GM21367 (cell line): ENCODE measurements around the gene NCKAP5.
"Not testable (repeated sequence)": the region's sequence is repeated elsewhere in the genome, so short reads cannot be mapped to it uniquely, and the experiment has no call there.

Source experiments
- ATAC-seq: cut with Tn5 transposase; IDR thresholded peaks from one replicate; pipeline ENCODE4 v1.9.1; 2021; ENCODE audit not compliant: unreplicated experiment

NCKAP5 gene

DNA sequence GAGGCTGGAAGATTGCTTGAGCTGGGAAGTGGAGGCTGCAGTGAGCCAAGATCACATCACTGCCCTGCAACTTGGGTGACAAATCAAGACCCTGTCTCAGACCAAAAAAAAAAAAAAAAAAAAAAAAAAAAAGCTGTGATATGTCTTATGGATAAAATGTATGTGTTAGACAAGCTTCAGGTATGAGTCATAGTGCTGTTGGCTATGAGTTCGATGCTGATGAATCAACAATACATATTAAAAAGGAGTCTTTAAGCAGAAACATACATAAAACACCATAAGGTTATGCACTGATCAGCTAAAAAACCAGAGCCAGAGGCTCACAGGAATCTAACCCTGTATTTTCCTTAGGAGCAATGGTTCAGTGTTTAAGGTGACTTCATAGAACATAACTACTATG, 332.3 kb downstream of the NCKAP5 start:
- ATAC-seq, result no peak

DNA sequence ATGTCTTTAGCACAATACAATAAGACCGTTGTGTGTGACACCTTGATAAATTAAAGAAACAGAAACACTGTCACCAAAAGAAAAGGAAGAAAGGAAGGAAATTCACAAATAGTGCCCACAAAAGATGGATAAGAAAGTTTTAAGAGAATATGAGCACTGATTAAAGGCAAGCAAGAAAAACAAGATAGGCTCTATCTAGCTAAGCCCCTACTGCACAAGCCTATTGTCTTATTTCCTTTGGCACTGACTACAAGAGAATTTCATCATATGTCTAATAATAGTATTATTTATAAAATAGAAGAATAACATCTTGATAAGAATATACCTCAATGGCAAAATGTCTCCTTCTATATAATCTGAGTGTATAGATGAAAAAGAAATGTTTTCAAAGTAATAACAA, 335.7 kb downstream of the NCKAP5 start:
- ATAC-seq, result no peak

DNA sequence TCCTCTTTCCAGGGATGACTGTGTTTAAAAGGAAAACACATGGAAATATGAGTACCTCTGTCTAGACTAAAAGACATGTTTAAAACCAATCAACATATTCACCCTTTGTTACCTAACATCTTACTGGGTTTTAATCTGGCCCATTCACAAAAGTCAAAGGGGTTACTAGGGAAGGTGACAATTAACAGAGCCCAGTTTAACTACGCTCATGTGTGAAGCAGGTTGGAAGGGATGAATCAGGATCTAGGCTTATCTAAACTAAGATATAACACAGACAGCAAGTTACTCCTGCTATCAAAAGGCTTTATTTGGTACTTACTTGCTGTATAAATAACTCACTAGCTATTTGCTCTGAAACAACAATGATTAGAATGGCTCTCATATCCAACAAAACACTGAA, 337.0 kb downstream of the NCKAP5 start:
- ATAC-seq, result no peak

DNA sequence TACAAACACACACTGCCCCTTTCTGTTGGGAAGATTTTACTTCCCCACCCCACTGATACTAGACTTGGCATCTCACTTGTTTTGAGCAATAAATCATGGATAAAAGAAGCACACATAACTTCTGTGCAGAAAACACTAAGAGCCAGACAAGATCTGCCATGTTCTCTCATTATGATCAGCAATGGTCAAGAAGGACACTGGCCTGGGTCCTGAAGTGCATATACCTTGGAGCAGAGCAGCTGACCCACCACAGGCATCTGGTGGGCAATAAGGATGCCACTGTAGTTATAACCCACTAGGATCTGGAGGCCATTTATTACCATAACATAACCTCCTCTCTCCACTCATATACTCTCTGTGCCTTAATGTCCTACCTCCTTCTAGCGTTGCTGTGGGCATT, 338.3 kb downstream of the NCKAP5 start:
- ATAC-seq, result no peak

DNA sequence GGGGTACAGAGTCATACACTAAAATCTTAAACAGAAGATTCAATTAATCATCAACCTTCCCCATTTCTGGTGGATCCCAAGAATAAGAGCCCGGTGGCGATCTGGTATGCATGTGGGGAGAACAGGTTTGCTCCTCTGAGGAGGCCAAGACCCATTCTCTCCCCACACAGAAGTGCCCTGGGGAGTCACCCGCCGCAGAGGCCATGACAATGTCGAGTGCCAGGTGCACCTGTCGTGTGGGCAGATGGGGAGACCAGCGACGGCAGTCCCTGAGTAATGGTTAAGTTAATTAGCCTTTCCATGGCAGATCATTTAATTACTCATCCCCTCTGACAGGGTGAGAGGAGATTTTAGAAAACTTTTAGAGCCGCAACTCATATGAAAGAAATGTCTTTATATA, 345.0 kb downstream of the NCKAP5 start:
- ATAC-seq, result no peak

DNA sequence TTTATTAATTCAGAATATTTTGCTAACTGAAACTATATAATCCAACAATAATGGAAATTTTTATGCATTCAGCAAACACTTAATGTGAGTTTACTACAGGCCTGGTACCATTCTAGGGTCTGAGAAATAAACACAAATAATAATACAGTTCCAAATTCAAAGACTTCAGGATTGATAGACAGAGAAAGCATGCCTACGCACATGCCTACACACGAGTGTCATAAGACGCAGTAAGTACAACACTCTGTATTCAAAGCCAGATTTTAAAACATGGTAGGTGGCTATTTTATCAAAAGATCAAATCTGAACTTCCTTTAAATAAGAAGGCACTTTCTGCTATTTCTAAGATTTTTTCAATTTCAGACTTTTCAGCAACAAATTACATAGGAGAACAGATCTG, 346.9 kb downstream of the NCKAP5 start:
- ATAC-seq, result no peak

DNA sequence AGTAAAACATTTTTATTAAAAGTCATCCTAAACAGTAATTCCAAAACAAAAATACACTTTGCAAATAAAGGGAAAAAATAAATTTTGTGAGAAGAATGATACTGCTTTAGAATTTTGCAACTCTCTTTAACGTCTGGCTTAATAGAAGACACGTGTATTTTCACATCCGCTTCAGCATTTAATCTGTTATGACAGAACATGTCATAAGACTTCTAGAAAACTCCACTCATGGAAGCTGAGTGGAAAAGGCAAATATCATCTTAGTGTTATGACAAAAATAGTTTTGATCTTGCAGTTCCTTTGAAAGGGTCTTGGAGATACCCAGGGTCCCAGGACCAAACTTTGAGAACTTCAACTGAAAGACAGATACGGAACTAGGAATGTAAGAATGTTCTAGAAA, 350.1 kb downstream of the NCKAP5 start:
- ATAC-seq, result no peak

DNA sequence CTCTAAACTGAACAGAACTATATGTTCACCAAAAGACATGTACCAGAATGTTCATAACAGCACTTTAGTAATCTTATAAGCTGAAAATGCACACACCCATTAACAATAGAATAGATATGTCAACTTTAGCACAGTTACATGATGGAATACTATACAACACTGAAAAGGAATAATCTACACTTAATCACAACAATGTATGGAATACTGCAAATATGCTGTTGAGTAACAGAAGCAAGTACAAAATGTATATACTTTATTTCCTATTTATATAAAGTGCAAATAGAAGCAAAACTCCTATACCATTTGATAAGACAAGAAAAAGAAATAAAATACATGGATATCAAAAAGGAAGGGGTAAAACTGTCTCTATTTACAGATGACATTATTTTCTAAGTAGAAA, 352.8 kb downstream of the NCKAP5 start:
- no peak for ATAC-seq

DNA sequence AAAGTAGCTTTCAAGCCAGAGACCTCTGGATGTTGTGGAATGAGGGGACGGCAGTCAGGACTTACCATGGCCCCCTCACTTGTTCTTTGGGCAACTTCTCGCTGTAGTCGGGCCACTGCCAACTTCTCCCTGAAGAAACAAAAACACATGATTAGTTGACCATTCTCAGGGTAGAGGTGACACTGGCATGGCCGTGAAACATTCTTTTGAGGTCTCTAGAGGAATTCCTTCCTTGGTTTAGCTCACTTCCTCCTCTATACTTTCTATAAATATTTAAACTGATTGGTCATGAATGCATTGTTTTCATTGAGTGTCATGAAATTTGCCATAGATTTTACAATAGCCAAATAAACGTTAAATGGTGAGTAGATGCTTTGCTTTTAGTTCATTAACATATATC, 354.6 kb downstream of the NCKAP5 start:
- ATAC-seq, result no peak

DNA sequence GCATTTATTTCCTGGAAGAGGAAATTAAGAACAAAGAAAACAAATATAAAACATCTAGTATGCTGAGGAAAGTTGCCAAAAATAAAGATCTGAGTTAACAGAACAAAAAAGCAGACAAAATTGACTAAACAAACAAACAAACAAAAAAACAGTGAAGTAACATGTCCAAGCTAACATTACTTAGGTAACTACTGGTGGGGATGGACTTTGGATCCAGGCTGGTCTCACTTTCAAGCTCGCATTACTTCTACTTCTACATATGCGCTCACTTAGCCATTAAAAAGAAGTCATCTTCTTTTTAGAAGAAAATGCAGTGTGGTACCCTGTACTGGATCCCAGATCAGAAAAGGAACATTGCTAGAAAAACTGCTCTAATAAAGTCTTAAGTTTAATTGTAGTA, 358.9 kb downstream of the NCKAP5 start:
- no peak for ATAC-seq

DNA sequence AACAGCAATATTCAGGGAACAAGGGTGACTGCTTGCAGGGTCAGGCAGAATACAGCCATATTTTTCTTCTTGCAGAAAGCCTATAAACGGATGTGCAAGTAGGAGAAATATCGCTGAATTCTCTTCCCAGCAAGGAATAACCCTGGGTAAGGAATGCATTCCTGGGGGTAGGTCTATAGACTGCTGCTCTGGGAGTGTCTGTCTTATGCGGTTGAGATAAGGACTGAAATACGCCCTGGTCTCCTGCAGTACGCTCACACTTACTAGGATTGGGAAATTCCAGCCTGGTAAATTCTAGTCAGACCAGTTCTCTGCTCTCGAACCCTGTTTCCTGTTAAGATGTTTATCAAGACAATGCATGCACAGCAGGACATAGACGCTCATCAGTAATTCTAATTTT, 361.6 kb downstream of the NCKAP5 start:
- ATAC-seq, result not testable (repeated sequence)

DNA sequence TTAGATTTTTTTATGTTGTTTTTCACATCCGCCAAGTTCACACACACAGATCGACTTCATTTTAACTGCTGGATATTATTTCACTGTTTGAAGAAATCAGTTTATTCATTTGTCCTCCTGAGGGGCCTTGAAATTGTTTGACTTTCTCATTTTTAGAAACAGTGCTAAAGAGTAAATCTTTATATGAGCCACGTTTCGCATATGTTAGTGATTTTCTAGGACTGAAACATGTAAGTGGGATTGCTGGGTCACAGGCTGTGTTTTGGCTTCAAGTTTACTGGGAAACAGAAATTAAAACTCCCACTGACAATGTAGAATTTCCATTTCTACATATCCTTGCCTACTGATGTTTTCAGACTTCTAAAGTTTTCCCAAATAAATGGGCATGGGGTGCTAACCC, 363.8 kb downstream of the NCKAP5 start:
- ATAC-seq, result no peak

DNA sequence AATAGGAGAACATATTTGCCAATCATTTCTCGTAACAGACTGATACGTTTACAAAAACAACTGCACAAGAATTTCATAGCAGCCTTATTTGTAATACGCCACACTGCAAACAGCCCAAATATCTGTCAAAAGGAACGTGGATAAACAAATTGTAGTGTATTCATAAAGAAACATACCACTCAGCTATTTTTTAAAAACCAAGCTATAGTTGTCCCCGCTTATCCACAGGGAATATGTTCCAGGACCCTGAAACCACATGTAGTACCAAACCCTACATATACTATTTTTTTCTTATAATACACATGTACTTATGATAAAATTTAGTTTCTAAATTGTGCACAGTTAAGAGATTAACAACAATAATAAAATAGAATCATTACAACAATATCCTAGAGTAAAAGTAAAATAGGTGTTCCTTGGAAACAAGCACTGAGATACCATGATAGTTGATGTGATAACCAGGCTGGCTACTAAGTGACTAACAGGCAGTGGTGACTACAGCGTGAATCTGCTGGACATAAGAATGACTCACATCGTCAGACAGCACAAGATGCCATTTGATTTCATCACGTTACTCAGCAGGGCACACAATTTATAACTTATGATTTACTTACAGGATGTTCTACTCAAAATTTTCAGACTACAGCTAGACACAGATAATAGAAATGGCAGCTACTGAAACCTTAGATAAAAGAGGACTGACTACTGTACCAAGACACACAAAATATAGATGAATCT, 367.4 kb downstream of the NCKAP5 start:
- ATAC-seq, result no peak

DNA sequence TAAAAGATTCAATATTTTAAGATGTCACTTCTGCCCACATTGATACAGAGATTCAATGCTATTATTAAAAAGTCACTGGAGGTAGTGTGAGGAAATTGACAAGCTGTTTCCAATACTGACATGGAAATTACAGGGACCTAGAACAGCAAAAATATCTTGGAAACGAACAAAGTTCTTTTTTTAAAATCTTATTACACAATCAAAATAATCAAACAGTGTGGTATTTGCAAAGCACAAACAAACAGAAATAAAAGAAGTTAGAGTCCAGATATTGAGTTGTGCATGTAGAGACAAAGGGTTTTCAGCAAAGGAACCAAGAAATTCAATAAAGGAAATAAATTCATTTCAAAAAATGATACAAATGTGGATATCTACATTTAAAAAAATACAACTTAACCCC, 369.6 kb downstream of the NCKAP5 start:
- ATAC-seq, result no peak

DNA sequence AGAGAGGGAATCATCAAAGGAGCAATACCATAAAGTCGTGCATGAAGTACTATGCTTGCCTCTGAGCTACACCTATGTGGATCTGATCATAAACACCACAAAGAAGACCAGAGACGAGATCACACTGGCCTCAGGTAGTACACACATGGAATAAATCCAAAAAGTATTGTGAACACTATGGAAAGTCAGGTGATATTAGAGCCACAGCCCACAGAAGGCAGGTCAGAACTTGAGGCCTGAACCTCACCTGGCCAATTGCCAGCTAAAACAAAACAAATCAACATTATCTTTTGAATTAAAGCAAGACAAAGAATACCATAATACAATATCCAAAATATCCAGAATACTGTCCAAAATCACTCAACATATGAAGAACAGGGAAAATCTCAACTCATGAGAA, 371.1 kb downstream of the NCKAP5 start:
- no peak for ATAC-seq

DNA sequence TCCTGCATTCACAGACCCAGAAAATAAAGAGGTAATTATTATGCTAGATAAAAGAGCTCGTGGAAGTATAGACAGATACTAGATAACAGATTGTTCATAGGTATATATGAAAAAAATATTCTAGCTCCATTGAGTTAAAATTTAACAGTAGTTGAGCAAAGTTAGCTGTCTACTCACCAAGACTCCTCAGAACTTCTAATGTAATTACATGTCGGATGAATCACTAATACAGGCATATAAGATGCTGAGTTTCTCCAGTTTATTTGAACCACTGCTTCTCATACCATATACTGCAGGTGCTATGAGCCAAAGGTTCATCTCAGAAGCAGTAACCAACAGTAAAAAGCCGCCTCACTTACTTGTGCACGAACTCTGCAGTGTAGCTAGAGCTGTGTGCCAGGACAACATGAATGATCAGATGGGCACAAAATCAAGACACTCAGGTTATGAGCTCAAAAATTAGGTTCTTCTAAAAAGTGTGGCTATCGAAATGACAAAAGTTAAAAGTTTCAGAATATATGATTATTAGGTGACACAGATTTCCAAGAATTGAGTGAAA, 373.4 kb downstream of the NCKAP5 start:
- ATAC-seq, result no peak

DNA sequence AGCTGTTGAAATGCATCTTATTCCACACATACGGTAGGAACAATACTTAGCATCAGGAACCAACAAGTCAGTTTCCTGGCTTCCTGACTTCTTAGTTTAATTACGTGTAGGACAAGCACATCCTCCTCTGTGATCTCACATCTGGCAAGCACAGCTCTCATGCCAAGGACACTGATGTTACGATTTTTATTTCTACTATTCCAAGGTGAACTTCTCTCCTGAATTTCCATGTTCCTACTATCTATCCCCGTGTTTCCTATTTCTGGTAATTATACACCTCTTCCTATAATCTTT, 374.0 kb downstream of the NCKAP5 start:
- ATAC-seq, result no peak

DNA sequence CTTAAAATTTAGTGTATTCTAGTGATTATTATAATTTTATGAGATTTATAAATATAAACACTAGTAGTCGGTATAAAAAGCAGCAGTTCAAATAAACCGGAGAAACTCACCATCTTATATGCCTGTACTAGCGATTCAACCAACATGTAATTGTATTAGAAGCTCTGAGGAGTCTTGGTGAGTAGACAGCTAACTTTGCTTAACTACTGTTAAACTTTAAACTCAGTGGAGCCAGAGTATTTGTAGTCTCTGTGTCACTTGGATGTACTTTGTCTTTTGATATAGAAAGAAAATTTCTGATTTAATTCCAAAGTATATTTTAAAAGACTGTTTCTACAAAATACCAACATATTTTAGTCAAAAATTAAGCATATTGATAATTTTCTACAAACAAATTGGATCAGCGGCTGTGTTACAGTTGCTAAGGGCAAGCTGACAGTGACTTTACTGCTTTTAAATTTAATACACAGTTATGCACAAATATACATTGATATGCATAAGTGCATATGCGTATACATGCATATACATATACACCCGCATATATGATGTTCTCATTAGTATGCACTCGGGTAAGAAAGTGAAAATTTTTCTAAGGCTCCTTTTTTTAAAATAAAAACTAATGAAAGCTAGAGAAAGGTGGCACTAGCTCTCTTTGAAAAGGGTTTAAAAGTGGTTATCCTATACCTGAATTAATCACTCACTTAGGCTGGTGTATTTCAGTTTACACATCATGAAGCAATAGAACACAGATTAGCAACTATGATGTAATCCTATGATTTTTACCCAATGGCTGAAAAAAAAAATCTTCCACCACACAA, 374.5 kb downstream of the NCKAP5 start:
- no peak for ATAC-seq

DNA sequence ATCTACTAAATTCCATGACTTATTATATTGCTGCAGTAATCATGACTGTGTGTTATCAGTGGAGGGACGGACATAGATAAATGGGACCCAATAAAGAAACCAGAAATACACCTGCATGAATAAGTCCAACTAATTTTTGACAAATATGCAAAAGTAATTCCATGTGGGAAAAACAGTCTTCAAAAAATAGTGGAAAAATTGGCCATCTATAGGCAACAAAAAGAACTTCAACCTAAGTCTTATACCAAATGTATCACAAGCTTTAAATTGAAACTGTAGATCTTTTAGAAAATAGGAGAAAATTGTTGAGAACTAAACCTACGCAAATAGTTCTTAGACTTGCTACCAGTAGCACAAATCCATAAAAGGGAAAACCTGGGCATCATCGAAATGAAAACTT, 376.2 kb downstream of the NCKAP5 start:
- ATAC-seq, result no peak

DNA sequence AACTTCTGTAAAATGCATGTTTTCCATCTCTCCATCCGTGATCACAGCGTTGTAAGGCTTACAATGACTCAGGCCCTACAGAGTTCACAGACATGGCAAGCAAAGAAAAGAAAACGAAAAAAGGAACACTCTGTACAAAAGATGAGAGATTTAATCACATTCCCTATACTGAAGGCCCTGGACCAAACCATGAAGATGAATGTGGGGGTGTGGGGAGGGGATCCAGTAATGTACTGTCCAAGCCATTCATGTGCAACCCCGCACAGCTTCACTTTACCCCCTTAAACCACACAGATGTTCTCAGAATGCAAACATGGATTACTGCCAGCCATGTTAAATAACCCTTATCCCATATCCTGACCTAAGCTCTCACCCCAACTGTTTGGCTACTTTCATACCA, 391.1 kb downstream of the NCKAP5 start:
- no peak for ATAC-seq

DNA sequence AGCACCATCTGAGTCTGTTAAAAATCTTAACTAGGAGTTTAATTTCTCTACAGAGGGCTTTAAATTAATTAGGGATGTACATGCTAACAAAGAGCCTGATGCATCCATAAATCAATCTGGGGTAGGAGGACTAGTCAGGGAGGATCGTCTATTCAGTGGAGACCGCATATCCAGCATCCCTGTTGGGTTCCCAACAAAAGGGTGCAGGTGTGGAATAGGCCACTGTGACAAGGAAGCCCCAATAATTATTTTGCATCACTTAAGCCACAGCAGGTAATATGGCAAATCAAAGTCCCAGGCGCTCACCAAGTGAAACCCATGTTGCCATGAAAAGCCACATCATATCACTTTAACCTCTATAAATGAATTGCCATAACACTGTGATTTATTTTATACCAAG, 392.3 kb downstream of the NCKAP5 start:
- no peak for ATAC-seq

DNA sequence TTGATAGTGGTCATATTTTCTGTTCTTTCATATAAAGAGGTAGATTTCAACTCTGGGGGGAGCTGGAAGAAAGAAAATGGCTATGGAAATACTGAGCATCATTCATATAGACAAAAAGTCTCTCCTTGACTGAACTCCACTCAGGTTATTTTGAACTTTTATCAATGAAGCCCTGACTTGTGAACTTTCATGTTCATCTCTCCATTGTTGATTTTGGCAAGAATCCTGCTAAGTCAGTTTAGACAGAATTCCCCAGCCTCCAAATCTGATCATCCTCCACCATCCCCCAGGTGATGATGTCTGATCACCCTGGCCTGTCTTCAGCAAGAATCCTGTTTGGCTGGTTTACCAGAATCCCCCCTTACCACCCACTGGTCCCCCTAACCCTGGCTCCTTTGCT, 395.0 kb downstream of the NCKAP5 start:
- no peak for ATAC-seq
